ENCODE measurements around the gene HAP1. TPM values are rescaled to one million over a fixed set of nuclear protein-coding genes. Genes with fewer than 3 reads are reported as not detected.

HAP1 gene
- total and polyA plus RNA-seq, 7 experiments from 2014 or later = 0.08 TPM; not detected in 6

- H3K9me3 Mint-ChIP-seq = no peaks in the 10 kb centered on the region
- H3K27me3 Mint-ChIP-seq = peaks cover 0 to 7% (median 0%) of the 10 kb centered on the region in 5 donors
- no peak overlapping the region for H3K4me3 Mint-ChIP-seq
- Histone ChIP-seq H3K27ac (ENCODE audit: low read depth, low read length) (no peak overlapping the region), H3K27me3 (ENCODE audit: control insufficient read depth in 2 of 2, insufficient read depth in 2 of 2, low read length in 2 of 2) (no peaks in the 10 kb centered on the region), H3K36me3 (ENCODE audit: control insufficient read depth in 2 of 3, insufficient read depth in 3 of 3, low read length in 3 of 3) (no peaks in the 10 kb centered on the region), H3K4me3 (ENCODE audit: low read length) (no peak overlapping the region), H3K4me1 (ENCODE audit: control insufficient read depth in 2 of 2, insufficient read depth in 2 of 2, low read length in 2 of 2) (no peaks in the 10 kb centered on the region), H3K9me3 (ENCODE audit: control insufficient read depth in 2 of 3, low read length in 3 of 3) (no peaks in the 10 kb centered on the region)
- ChIA-PET POLR2A (no interaction called here), CTCF (no interaction called here)
- H3K4me1 Mint-ChIP-seq = no peaks in the 10 kb centered on the region
- intact Hi-C loops (cut with micrococcal nuclease) = no loop called here
- H3K27ac Mint-ChIP-seq = no peak overlapping the region
- DNase-seq (no peak), ATAC-seq (no peak)
- H3K36me3 Mint-ChIP-seq = no peaks in the 10 kb centered on the region
These were observed 16.8 kb upstream of the HAP1 start for GRCh38 chr17:41751288-41751687.

DNA sequence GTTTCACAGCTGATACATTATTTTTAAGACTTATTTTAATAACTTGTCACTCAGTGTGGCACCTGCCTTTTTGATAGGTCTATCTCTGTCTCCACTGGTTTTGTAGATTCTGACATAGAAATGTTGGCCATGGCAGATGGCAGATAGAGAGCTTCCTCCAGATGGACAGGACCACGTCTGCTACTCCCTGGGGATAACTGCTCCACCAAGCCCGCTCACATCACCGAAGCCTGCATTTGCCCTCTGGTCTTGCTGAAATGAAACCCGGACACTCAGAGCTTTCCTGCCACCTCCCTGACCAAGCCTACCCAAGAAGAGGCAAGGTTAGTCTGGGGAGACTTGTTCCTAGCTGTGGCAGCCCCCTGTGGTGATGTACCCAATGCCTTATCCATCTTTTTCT is 16.4 kb upstream of the HAP1 start:
- Mint-ChIP-seq H3K4me3 (no peak overlapping the region), H3K4me1 (no peaks in the 10 kb centered on the region), H3K9me3 (no peaks in the 10 kb centered on the region), H3K27me3 (peaks cover 0 to 8% (median 0%) of the 10 kb centered on the region in 5 donors), H3K27ac (peak overlapping the region in 1 of 9 donors; percentile 65), H3K36me3 (no peaks in the 10 kb centered on the region)
- no peak overlapping the region for H3K27ac ChIP-seq (ENCODE audit: low read depth, low read length)
- H3K27me3 ChIP-seq (ENCODE audit: control insufficient read depth in 2 of 2, insufficient read depth in 2 of 2, low read length in 2 of 2) = no peaks in the 10 kb centered on the region
- POLR2A ChIA-PET = no interaction called here
- no peaks in the 10 kb centered on the region for H3K9me3 ChIP-seq (ENCODE audit: control insufficient read depth in 2 of 3, low read length in 3 of 3)
- DNase-seq (no peak), ATAC-seq (no peak)
- CTCF ChIA-PET = no interaction called here
- H3K4me1 ChIP-seq (ENCODE audit: control insufficient read depth in 2 of 2, insufficient read depth in 2 of 2, low read length in 2 of 2) = no peaks in the 10 kb centered on the region
- H3K36me3 ChIP-seq (ENCODE audit: control insufficient read depth in 2 of 3, insufficient read depth in 3 of 3, low read length in 3 of 3) = no peaks in the 10 kb centered on the region
- intact Hi-C loops (cut with micrococcal nuclease) = no loop called here
- H3K4me3 ChIP-seq (ENCODE audit: low read length) = no peak overlapping the region

- Mint-ChIP-seq H3K9me3 (no peaks in the 10 kb centered on the region), H3K27me3 (peaks cover 0 to 8% (median 0%) of the 10 kb centered on the region in 5 donors), H3K4me1 (no peaks in the 10 kb centered on the region), H3K27ac (no peak overlapping the region), H3K36me3 (no peaks in the 10 kb centered on the region), H3K4me3 (no peak overlapping the region)
- DNase-seq (no peak), ATAC-seq (no peak)
- Histone ChIP-seq H3K4me3 (ENCODE audit: low read length) (no peak overlapping the region), H3K27me3 (ENCODE audit: control insufficient read depth in 2 of 2, insufficient read depth in 2 of 2, low read length in 2 of 2) (no peaks in the 10 kb centered on the region), H3K4me1 (ENCODE audit: control insufficient read depth in 2 of 2, insufficient read depth in 2 of 2, low read length in 2 of 2) (no peaks in the 10 kb centered on the region), H3K9me3 (ENCODE audit: control insufficient read depth in 2 of 3, low read length in 3 of 3) (no peaks in the 10 kb centered on the region), H3K27ac (ENCODE audit: low read depth, low read length) (no peak overlapping the region), H3K36me3 (ENCODE audit: control insufficient read depth in 2 of 3, insufficient read depth in 3 of 3, low read length in 3 of 3) (no peaks in the 10 kb centered on the region)
- intact Hi-C loops (cut with micrococcal nuclease) = no loop called here
- POLR2A ChIA-PET = no interaction called here
- CTCF ChIA-PET = no interaction called here
These were observed 13.8 kb upstream of the HAP1 start for GRCh38 chr17:41748275-41748674.

- DNase-seq (no peak), ATAC-seq (no peak)
- Mint-ChIP-seq H3K27me3 (peaks cover 12 to 17% (median 13%) of the 10 kb centered on the region in 5 donors), H3K4me1 (peaks cover 0 to 10% (median 0%) of the 10 kb centered on the region in 7 donors), H3K4me3 (no peak overlapping the region), H3K36me3 (no peaks in the 10 kb centered on the region), H3K27ac (peak overlapping the region in 1 of 9 donors; percentile 80), H3K9me3 (no peaks in the 10 kb centered on the region)
- peaks cover 0 to 3% of the 10 kb centered on the region in 2 donors for H3K27me3 ChIP-seq (ENCODE audit: control insufficient read depth in 2 of 2, insufficient read depth in 2 of 2, low read length in 2 of 2)
- POLR2A ChIA-PET = no interaction called here
- CTCF ChIA-PET = interaction anchor here (3.1 kb wide), 1 partner anchor 60 kb away, joined by 11 read pairs; no protein-coding TSS in a partner anchor
- H3K4me1 ChIP-seq (ENCODE audit: control insufficient read depth in 2 of 2, insufficient read depth in 2 of 2, low read length in 2 of 2) = peaks cover 0 to 5% of the 10 kb centered on the region in 2 donors
- H3K27ac ChIP-seq (ENCODE audit: low read depth, low read length) = no peak overlapping the region
- H3K36me3 ChIP-seq (ENCODE audit: control insufficient read depth in 2 of 3, insufficient read depth in 3 of 3, low read length in 3 of 3) = no peaks in the 10 kb centered on the region
- intact Hi-C loops (cut with micrococcal nuclease) = no loop called here
- H3K9me3 ChIP-seq (ENCODE audit: control insufficient read depth in 2 of 3, low read length in 3 of 3) = no peaks in the 10 kb centered on the region
- H3K4me3 ChIP-seq (ENCODE audit: low read length) = no peak overlapping the region
These were observed 7.3 kb upstream of the HAP1 start for GRCh38 chr17:41741709-41742108.

DNA sequence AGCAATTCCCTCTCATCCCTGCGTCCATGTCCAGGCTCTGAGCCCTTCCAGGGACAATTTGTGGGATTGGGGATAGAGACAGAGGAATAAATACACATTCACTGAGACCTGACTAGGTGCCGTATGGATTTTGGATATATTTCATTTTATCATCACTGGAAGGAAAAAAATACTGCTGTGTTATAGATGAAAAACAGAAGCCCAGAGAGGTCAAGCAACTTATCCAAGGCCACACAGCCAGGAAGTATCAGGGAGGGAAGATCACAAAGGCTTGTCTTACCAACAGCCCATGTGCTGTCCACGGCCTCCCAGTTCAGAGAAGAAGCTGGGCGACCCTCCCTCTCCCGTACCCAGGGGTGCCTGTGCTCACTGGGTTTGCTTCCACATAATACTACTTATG is 6.1 kb upstream of the HAP1 start:
- CTCF ChIA-PET = interaction anchor here (0.8 to 3.1 kb wide), 3 partner anchors 39 to 61 kb away, joined by 3 to 11 read pairs (median 3); no protein-coding TSS in a partner anchor
- no peak for ATAC-seq

DNA sequence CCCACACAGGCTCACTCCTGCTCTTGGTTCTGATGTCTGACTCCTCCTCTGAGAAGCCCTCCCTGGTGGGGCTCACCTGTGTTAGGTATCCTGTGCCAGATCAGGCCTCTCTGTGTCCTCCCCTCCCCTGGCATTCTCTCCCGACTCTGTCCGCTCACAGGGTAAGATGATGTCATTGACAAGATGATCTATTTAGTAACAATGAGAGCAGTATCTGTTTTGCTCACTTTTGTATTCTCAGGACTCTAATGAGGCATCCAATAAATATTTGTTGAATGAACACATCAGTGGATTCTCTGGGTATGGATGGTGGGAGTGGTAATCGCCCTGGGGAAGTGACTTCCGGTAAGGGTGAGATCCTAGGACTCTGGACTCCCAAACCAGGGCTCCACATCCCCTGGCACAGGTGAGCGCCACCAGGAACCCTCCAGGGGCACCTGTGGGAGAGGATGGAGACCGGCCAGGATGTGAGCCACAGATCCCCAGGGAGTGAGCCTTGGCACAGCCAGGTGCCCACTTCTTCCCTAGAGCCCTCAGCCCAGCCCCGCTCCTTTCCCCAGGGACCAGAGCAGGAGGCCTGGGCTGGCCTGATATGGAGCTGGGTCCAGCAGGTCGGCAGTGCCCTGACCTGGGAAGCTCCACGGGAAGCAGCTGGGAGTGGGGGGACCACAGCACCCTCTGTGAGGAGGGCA is 5.4 kb upstream of the HAP1 start:
- H3K27ac ChIP-seq (ENCODE audit: low read depth, low read length) = no peak overlapping the region
- H3K36me3 ChIP-seq (ENCODE audit: control insufficient read depth in 2 of 3, insufficient read depth in 3 of 3, low read length in 3 of 3) = no peaks in the 10 kb centered on the region
- ATAC-seq (no peak), DNase-seq (no peak)
- Mint-ChIP-seq H3K9me3 (no peaks in the 10 kb centered on the region), H3K4me3 (no peak overlapping the region), H3K4me1 (peaks cover 2 to 12% (median 5%) of the 10 kb centered on the region in 7 donors), H3K36me3 (peaks cover 0 to 4% (median 0%) of the 10 kb centered on the region in 5 donors), H3K27ac (peak overlapping the region in 1 of 9 donors; percentile 57), H3K27me3 (peaks cover 28 to 31% (median 30%) of the 10 kb centered on the region in 5 donors)
- H3K9me3 ChIP-seq (ENCODE audit: control insufficient read depth in 2 of 3, low read length in 3 of 3) = no peaks in the 10 kb centered on the region
- H3K27me3 ChIP-seq (ENCODE audit: control insufficient read depth in 2 of 2, insufficient read depth in 2 of 2, low read length in 2 of 2) = peaks cover 3 to 6% of the 10 kb centered on the region in 2 donors
- intact Hi-C loops (cut with micrococcal nuclease) = loop anchor here (2.0 to 10.0 kb wide), 3 partner anchors 71 to 227 kb away; partner anchors contain the start of genes CNP (in 2 of the 2), KLHL11 (in 1 of the 2) and P3H4 (in 1 of the 2)
- H3K4me1 ChIP-seq (ENCODE audit: control insufficient read depth in 2 of 2, insufficient read depth in 2 of 2, low read length in 2 of 2) = peaks cover 0 to 6% of the 10 kb centered on the region in 2 donors
- ChIA-PET CTCF (interaction anchor here (0.8 to 3.1 kb wide), 3 partner anchors 40 to 61 kb away, joined by 3 to 11 read pairs (median 3); no protein-coding TSS in a partner anchor), POLR2A (no interaction called here)
- no peak overlapping the region for H3K4me3 ChIP-seq (ENCODE audit: low read length)

More for the DNA sequence above, 6.1 kb upstream of the HAP1 start:
- intact Hi-C loops (cut with micrococcal nuclease) = no loop called here
- Histone ChIP-seq H3K27ac (ENCODE audit: low read depth, low read length) (no peak overlapping the region), H3K27me3 (ENCODE audit: control insufficient read depth in 2 of 2, insufficient read depth in 2 of 2, low read length in 2 of 2) (peaks cover 3% of the 10 kb centered on the region in 2 donors), H3K4me3 (ENCODE audit: low read length) (no peak overlapping the region), H3K36me3 (ENCODE audit: control insufficient read depth in 2 of 3, insufficient read depth in 3 of 3, low read length in 3 of 3) (no peaks in the 10 kb centered on the region), H3K9me3 (ENCODE audit: control insufficient read depth in 2 of 3, low read length in 3 of 3) (no peaks in the 10 kb centered on the region), H3K4me1 (ENCODE audit: control insufficient read depth in 2 of 2, insufficient read depth in 2 of 2, low read length in 2 of 2) (peaks cover 0 to 5% of the 10 kb centered on the region in 2 donors)
- Mint-ChIP-seq H3K27me3 (peaks cover 23 to 24% (median 24%) of the 10 kb centered on the region in 5 donors), H3K4me1 (peaks cover 0 to 10% (median 0%) of the 10 kb centered on the region in 7 donors), H3K4me3 (no peak overlapping the region), H3K36me3 (peaks cover 0 to 3% (median 0%) of the 10 kb centered on the region in 5 donors), H3K27ac (no peak overlapping the region), H3K9me3 (no peaks in the 10 kb centered on the region)
- DNase-seq = no peak
- POLR2A ChIA-PET = no interaction called here

- H3K9me3 ChIP-seq (ENCODE audit: control insufficient read depth in 2 of 3, low read length in 3 of 3) = no peaks in the 10 kb centered on the region
- DNase-seq = no peak
- no peak for ATAC-seq
- intact Hi-C loops (cut with micrococcal nuclease) = loop anchor here (1.0 to 10.0 kb wide), 7 partner anchors 43 to 229 kb away; partner anchors contain the start of genes CNP (in 2 of the 2), JUP (in 1 of the 2), KLHL11 (in 1 of the 2) and P3H4 (in 1 of the 2)
- no peaks in the 10 kb centered on the region for H3K9me3 Mint-ChIP-seq
- no peaks in the 10 kb centered on the region for H3K36me3 ChIP-seq (ENCODE audit: control insufficient read depth in 2 of 3, insufficient read depth in 3 of 3, low read length in 3 of 3)
- no peak overlapping the region for H3K27ac Mint-ChIP-seq
- H3K27ac ChIP-seq (ENCODE audit: low read depth, low read length) = no peak overlapping the region
- peaks cover 0 to 13% of the 10 kb centered on the region in 2 donors for H3K4me1 ChIP-seq (ENCODE audit: control insufficient read depth in 2 of 2, insufficient read depth in 2 of 2, low read length in 2 of 2)
- no peak overlapping the region for H3K4me3 ChIP-seq (ENCODE audit: low read length)
- H3K27me3 ChIP-seq (ENCODE audit: control insufficient read depth in 2 of 2, insufficient read depth in 2 of 2, low read length in 2 of 2) = peaks cover 3 to 7% of the 10 kb centered on the region in 2 donors
- H3K4me1 Mint-ChIP-seq = peaks cover 3 to 12% (median 5%) of the 10 kb centered on the region in 7 donors
- CTCF ChIA-PET = no interaction called here
- POLR2A ChIA-PET = no interaction called here
- no peak overlapping the region for H3K4me3 Mint-ChIP-seq
- H3K27me3 Mint-ChIP-seq = peaks cover 28 to 34% (median 32%) of the 10 kb centered on the region in 5 donors
- peaks cover 0 to 4% (median 0%) of the 10 kb centered on the region in 5 donors for H3K36me3 Mint-ChIP-seq
These were observed 4.3 kb upstream of the HAP1 start for GRCh38 chr17:41738801-41739112.

All from naive thymus-derived CD4-positive, alpha-beta T cell (primary cell).